Stimulated activated CD8-positive, alpha-beta memory T cell treated with anti-CD3 and anti-CD28 coated beads, Interleukin-15, amount 100 ng/mL, for 1 hour (primary cell): Measurements from ENCODE around the gene TOR1A.
"Not testable (repeated sequence)": the region's sequence is repeated elsewhere in the genome, so short reads cannot be mapped to it uniquely, and the experiment has no call there.

ENCODE experiments used
- DNase-seq: peaks from one replicate; pipeline ENCODE4 v3.0.0-alpha.2; 2020; ENCODE audit warnings: low read depth

TOR1A gene

GRCh38 chr9:129781131-129781530 lies 42.8 kb downstream of the TOR1A start:
- DNase-seq: no peak

- no peak for DNase-seq
Observed at GRCh38 chr9:129779560-129780190, 44.3 kb downstream of the TOR1A start.

- no peak for DNase-seq
Observed at GRCh38 chr9:129778469-129778868, 45.5 kb downstream of the TOR1A start.

GRCh38 chr9:129777769-129778130 lies 46.2 kb downstream of the TOR1A start:
- DNase-seq: no peak

- no peak for DNase-seq
Observed at GRCh38 chr9:129776938-129777768, 46.8 kb downstream of the TOR1A start.

GRCh38 chr9:129776566-129776937 lies 47.4 kb downstream of the TOR1A start:
- no peak for DNase-seq

- DNase-seq: not testable (repeated sequence)
Observed at GRCh38 chr9:129776096-129776495, 47.8 kb downstream of the TOR1A start.

- DNase-seq: no peak
Observed at GRCh38 chr9:129775448-129775798, 48.5 kb downstream of the TOR1A start.

GRCh38 chr9:129774791-129775447 lies 49.0 kb downstream of the TOR1A start:
- DNase-seq: no peak

- DNase-seq: no peak
Observed at GRCh38 chr9:129773262-129774048, 50.5 kb downstream of the TOR1A start.

GRCh38 chr9:129770741-129771140 lies 53.2 kb downstream of the TOR1A start:
- DNase-seq: no peak

GRCh38 chr9:129769669-129770068 lies 54.3 kb downstream of the TOR1A start:
- no peak for DNase-seq

GRCh38 chr9:129768486-129768885 lies 55.5 kb downstream of the TOR1A start:
- DNase-seq: no peak

- no peak for DNase-seq
Observed at GRCh38 chr9:129765764-129766317, 58.1 kb downstream of the TOR1A start.

- no peak for DNase-seq
Observed at GRCh38 chr9:129762985-129763926, 60.7 kb downstream of the TOR1A start.
